NCI-H82 treated with DMSO at 0.1 percent for 48 hours (cell line): ENCODE measurements around the gene CLDN11.

Source experiments
- DNase-seq: peaks from one replicate; lab custom pipeline; 2025; ENCODE audit not compliant: unreplicated experiment; lab: John Stamatoyannopoulos, UW

The CLDN11 gene

GRCh38 chr3:170470063-170471016 is 51.7 kb downstream of the CLDN11 start:
- DNase-seq: peak; percentile 79

DNA sequence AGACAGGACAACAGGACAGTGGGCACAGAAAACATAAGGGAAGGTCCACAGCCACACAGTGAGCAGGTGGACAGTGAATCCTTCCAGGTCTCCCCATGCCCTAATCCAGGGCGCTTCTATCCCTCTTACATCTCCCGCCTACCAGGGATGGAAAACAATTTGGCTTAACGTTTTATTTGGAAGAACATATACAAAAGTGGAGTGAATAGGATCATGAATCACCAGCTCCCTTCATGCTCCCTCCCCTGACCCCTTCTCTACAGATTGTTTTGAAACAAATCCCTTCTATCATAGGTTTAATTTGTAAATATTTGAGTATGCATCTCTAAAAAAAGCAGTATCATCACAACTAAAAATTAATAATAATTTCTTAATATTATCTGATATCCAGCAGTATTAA is 52.5 kb downstream of the CLDN11 start:
- peak; percentile 22 for DNase-seq

- DNase-seq: no peak
These were observed 54.7 kb downstream of the CLDN11 start for GRCh38 chr3:170473358-170473757.

GRCh38 chr3:170475092-170475685 is 56.5 kb downstream of the CLDN11 start:
- DNase-seq: no peak

DNA sequence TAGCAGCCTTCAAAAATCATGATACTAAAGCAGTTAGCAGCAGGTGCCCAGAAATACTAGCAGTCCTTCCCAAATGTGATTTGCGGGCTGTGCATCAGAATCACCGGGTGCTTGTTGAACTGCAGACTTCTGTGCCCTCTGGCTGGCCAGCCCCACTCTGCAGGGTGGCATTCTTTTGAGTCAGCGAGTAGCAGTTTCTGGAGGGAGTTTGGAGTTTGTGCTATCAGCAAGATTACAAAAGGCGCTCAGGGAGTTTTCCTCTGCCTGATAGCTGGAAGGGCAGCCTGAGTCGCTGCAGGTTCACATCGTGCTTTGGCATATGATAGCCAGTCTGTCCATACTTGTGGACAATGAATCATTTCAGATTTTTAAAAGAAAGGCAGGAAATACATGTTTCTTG is 57.6 kb downstream of the CLDN11 start:
- no peak for DNase-seq

GRCh38 chr3:170477395-170477794 is 58.7 kb downstream of the CLDN11 start:
- no peak for DNase-seq

- DNase-seq: no peak
These were observed 61.4 kb downstream of the CLDN11 start for GRCh38 chr3:170480111-170480510.

- no peak for DNase-seq
These were observed 63.5 kb downstream of the CLDN11 start for GRCh38 chr3:170482199-170482598.

- DNase-seq: no peak
These were observed 65.0 kb downstream of the CLDN11 start for GRCh38 chr3:170483485-170484262.
